K562 (cell line): Measurements from ENCODE around the gene SHISA4. TPM values are rescaled to one million over a fixed set of nuclear protein-coding genes. Genes with fewer than 3 reads are reported as not detected.

Experiments
- DACH1 ChIP-seq: fragments of 450-650 bp; IDR thresholded peaks from 2 replicates; pipeline ENCODE4 v1.6.1; 2018; ENCODE audit not compliant: partially characterized antibody
- DPF2 ChIP-seq: fragments of 450-650 bp; IDR thresholded peaks from 2 replicates; pipeline ENCODE4 v1.6.1; 2016
- ESRRB ChIP-seq: fragments of 250-450 bp; sonication (Bioruptor Pico); IDR thresholded peaks from 2 replicates; pipeline ENCODE4 v1.5.0; 2020; ENCODE audit warnings: mild to moderate bottlenecking, moderate library complexity, borderline replicate concordance
- HDAC2 ChIP-seq: fragments of 450-650 bp; IDR thresholded peaks from 2 replicates; pipeline ENCODE4 v1.6.1; 2016; ENCODE audit warnings: mild to moderate bottlenecking
- ILF3 ChIP-seq: fragments of 450-650 bp; IDR thresholded peaks from 2 replicates; pipeline ENCODE4 v1.6.1; 2018; ENCODE audit warnings: antibody characterized with exemption, mild to moderate bottlenecking, moderate library complexity, borderline replicate concordance
- KAT8 ChIP-seq: fragments of 450-650 bp; IDR thresholded peaks from 2 replicates; pipeline ENCODE4 v1.6.1; 2016; ENCODE audit warnings: low read depth, mild to moderate bottlenecking
- KLF1 ChIP-seq: fragments of 450-650 bp; IDR thresholded peaks from 2 replicates; pipeline ENCODE4 v1.6.1; 2016; ENCODE audit warnings: missing genetic modification characterization, missing compliant biosample characterization
- POLR2AphosphoS5 ChIP-seq: IDR thresholded peaks from 2 replicates; pipeline ENCODE4 v1.6.1; 2011; ENCODE audit warnings: mild to moderate bottlenecking, low read depth, low read length, moderate library complexity; ENCODE audit not compliant: control insufficient read depth, insufficient read depth
- TRIM24 ChIP-seq, 2 experiments: fragments of 450-650 bp; IDR thresholded peaks; 2 replicates each; pipeline ENCODE4 v1.6.1; 2016
- YBX1 ChIP-seq: fragments of 450-650 bp; IDR thresholded peaks from 2 replicates; pipeline ENCODE4 v1.7.1; 2016; ENCODE audit warnings: mild to moderate bottlenecking
- ZNF143 ChIP-seq: sonication (generic); formaldehyde crosslinking; IDR thresholded peaks from 2 replicates; pipeline ENCODE4 v1.9.0; 2022; ENCODE audit warnings: mild to moderate bottlenecking, missing genetic modification reagents
- ZNF165 ChIP-seq: fragments of 250-450 bp; sonication (Bioruptor Pico); IDR thresholded peaks from 2 replicates; pipeline ENCODE4 v1.4.0; 2020; ENCODE audit warnings: borderline replicate concordance
- ZNF780A ChIP-seq: fragments of 250-450 bp; sonication (Bioruptor Pico); IDR thresholded peaks from 2 replicates; pipeline ENCODE4 v1.5.0; 2021; ENCODE audit warnings: mild to moderate bottlenecking
- polyA plus RNA-seq, 8 experiments: library from polyadenylated mRNA; depleted of rRNA in 4 of 8; stranded (reverse) in 5 of 8; unstranded in 3 of 8; fragments of >200 nt; fragmentation: Nextera tagmentation in 2 of 8; fragmentation: Illumina TruSeq in 1 of 8; extraction: Ambion mirVana in 2 of 8; extraction: Trizol in 1 of 8; gene quantifications; 2 replicates each; pipeline versions ENCODE4 v1.2.1 to v1.2.3, GENCODE V29; 2011 to 2014; ENCODE audit warnings: inconsistent platforms in 1 of 8, missing spikeins in 1 of 8
- total RNA-seq, 7 experiments: library from RNA; depleted of rRNA in 6 of 7; stranded (reverse); fragments of >200 nt in 6 of 7; fragmentation: Illumina TruSeq in 2 of 7; extraction: Trizol in 2 of 7; gene quantifications; 2 replicates each; pipeline versions ENCODE4 v1.2.1 to v1.2.3, GENCODE V29; 2011 to 2021; ENCODE audit warnings: low replicate concordance in 1 of 7
- TF ChIP-seq, protein P1 (sequence below), 2 experiments: IDR thresholded peaks; 2 replicates each; pipeline ENCODE4 v1.6.1; 2011; ENCODE audit warnings: borderline replicate concordance in 1 of 2, control low read depth in 1 of 2, low read depth in 1 of 2, low read length in 1 of 2, mild to moderate bottlenecking in 1 of 2, mixed read lengths in 1 of 2, moderate library complexity in 1 of 2; ENCODE audit not compliant: insufficient read depth in 1 of 2, insufficient read length in 1 of 2, poor library complexity in 1 of 2, severe bottlenecking in 1 of 2; ENCODE audit errors: extremely low read depth in 1 of 2
- TF ChIP-seq, protein P2 (sequence below): sonication (generic); formaldehyde crosslinking; IDR thresholded peaks from 2 replicates; pipeline ENCODE4 v1.8.0; 2022; ENCODE audit warnings: missing genetic modification reagents, mild to moderate bottlenecking, moderate library complexity, borderline replicate concordance
- TF ChIP-seq, protein P3 (sequence below): IDR thresholded peaks from 3 replicates; pipeline ENCODE4 v1.6.1; 2011; ENCODE audit warnings: borderline replicate concordance, mild to moderate bottlenecking; ENCODE audit not compliant: insufficient read length, insufficient read depth
- TF ChIP-seq, protein P4 (sequence below): sonication (generic); formaldehyde crosslinking; IDR thresholded peaks from 2 replicates; pipeline ENCODE4 v1.9.0; 2022; ENCODE audit warnings: mild to moderate bottlenecking, missing genetic modification reagents

SHISA4 gene
- total and polyA plus RNA-seq, 9 of the 15 experiments (the other 6 are each of a cell fraction or from before 2014, with no cell fraction given), result 0.15 to 0.95 (median 0.68) TPM; not detected in 2

DNA sequence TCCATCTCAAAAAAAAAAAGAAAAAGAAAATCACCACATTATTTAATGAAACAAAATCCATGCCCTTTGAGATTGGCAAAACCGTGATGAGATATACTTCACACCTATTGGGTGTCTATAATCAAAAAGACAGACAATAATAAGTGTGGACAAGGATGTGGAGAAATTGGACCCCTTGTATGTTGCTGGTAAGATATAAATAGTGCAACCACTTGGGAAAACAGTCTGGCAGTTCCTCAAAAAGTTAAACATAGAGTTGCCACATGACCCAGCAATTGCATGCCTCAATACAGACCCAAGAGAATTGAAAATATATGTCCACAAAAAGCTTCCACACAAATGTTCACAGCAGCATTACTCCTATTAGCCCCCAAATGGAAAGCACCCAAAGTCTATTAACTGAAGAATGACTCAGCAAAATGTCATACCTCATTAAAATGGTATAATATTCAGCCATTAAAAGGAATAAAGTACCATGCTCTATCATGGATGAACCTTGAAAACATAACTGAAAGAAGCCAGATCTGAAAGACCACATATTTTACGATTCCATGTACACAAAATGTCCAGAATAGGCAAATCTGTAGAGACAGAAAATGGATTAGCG lies 33.4 kb downstream of the SHISA4 start (continued):
- TF ChIP-seq HDAC2 (peak; percentile 55; the same call in 1 of the 2 replicates), ZNF165 (CRISPR knock-in tag) (no peak), ILF3 (no peak), ESRRB (CRISPR knock-in tag) (no peak), YBX1 (no peak), TRIM24 (IDR thresholded peaks at IDR 0.05) (0 out of 4 replicates have a peak, but pooled peaks have one; percentile 38 to 46), KLF1 (tag) (no peak), ZNF143 (CRISPR knock-in tag) (no peak), POLR2AphosphoS5 (no peak), DPF2 (peak; percentile 44; the same call in 1 of the 2 replicates), DACH1 (peak; percentile 69), ZNF780A (CRISPR knock-in tag) (no peak), KAT8 (no peak)
- TF ChIP-seq, protein P1, sequence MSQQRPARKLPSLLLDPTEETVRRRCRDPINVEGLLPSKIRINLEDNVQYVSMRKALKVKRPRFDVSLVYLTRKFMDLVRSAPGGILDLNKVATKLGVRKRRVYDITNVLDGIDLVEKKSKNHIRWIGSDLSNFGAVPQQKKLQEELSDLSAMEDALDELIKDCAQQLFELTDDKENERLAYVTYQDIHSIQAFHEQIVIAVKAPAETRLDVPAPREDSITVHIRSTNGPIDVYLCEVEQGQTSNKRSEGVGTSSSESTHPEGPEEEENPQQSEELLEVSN (IDR thresholded peaks at IDR 0.05; ENCODE audit: borderline replicate concordance in 1 of 2, extremely low read depth in 1 of 2, insufficient read depth in 1 of 2, insufficient read length in 1 of 2, low read depth in 1 of 2, low read length in 1 of 2, poor library complexity in 1 of 2, severe bottlenecking in 1 of 2), result no peak
- TF ChIP-seq, protein P2, sequence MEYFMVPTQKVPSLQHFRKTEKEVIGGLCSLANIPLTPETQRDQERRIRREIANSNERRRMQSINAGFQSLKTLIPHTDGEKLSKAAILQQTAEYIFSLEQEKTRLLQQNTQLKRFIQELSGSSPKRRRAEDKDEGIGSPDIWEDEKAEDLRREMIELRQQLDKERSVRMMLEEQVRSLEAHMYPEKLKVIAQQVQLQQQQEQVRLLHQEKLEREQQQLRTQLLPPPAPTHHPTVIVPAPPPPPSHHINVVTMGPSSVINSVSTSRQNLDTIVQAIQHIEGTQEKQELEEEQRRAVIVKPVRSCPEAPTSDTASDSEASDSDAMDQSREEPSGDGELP (CRISPR knock-in tag), result no peak
- TF ChIP-seq, protein P3, sequence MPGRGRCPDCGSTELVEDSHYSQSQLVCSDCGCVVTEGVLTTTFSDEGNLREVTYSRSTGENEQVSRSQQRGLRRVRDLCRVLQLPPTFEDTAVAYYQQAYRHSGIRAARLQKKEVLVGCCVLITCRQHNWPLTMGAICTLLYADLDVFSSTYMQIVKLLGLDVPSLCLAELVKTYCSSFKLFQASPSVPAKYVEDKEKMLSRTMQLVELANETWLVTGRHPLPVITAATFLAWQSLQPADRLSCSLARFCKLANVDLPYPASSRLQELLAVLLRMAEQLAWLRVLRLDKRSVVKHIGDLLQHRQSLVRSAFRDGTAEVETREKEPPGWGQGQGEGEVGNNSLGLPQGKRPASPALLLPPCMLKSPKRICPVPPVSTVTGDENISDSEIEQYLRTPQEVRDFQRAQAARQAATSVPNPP, result no peak
- TF ChIP-seq, protein P4, sequence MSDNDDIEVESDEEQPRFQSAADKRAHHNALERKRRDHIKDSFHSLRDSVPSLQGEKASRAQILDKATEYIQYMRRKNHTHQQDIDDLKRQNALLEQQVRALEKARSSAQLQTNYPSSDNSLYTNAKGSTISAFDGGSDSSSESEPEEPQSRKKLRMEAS, result no peak
